HepG2 (cell line): ENCODE data around the gene TNFRSF6B. TPM values are rescaled to one million over a fixed set of nuclear protein-coding genes. Genes with fewer than 3 reads are reported as not detected.
A peak's percentile ranks its signal among the peaks of the same experiment; 100 is the strongest.

Experiments
- ELF3 ChIP-seq: IDR thresholded peaks from 2 replicates; pipeline ENCODE4 v1.6.1; 2016; ENCODE audit warnings: missing genetic modification reagents, missing compliant biosample characterization
- HDAC6 ChIP-seq: fragments of 200-600 bp; sonication (generic); IDR thresholded peaks from 2 replicates; pipeline ENCODE4 v1.7.0; 2017; ENCODE audit warnings: mild to moderate bottlenecking, antibody characterized with exemption, low read length, low read depth
- JARID2 ChIP-seq: sonication (generic); formaldehyde crosslinking; IDR thresholded peaks from 2 replicates; pipeline ENCODE4 v1.8.1; 2023; ENCODE audit warnings: missing genetic modification reagents, inconsistent platforms; ENCODE audit not compliant: insufficient replicate concordance
- KAT7 ChIP-seq: IDR thresholded peaks from 2 replicates; pipeline ENCODE4 v1.6.1; 2018; ENCODE audit warnings: borderline replicate concordance, missing compliant biosample characterization
- MZF1 ChIP-seq: sonication (generic); formaldehyde crosslinking; IDR thresholded peaks from 2 replicates; pipeline ENCODE4 v1.8.1; 2023; ENCODE audit warnings: mild to moderate bottlenecking, missing genetic modification reagents, borderline replicate concordance
- SNRNP70 ChIP-seq: fragments of 200-400 bp; formaldehyde crosslinking; IDR thresholded peaks from 2 replicates; pipeline ENCODE4 v1.6.1; 2017; ENCODE audit warnings: mild to moderate bottlenecking, low read depth, low read length, moderate library complexity
- SYNCRIP ChIP-seq: fragments of 200-400 bp; formaldehyde crosslinking; IDR thresholded peaks from 2 replicates; pipeline ENCODE4 v1.6.1; 2018; ENCODE audit warnings: mild to moderate bottlenecking, low read depth, low read length; ENCODE audit not compliant: insufficient read depth
- ZKSCAN5 ChIP-seq: sonication (generic); formaldehyde crosslinking; IDR thresholded peaks from 2 replicates; pipeline ENCODE4 v1.5.1; 2020; ENCODE audit warnings: mild to moderate bottlenecking, missing genetic modification reagents
- ZNF136 ChIP-seq: sonication (generic); formaldehyde crosslinking; IDR thresholded peaks from 2 replicates; pipeline ENCODE4 v1.8.1; 2022; ENCODE audit warnings: low read depth, mild to moderate bottlenecking, moderate library complexity, missing genetic modification reagents
- ZNF160 ChIP-seq: sonication (generic); formaldehyde crosslinking; IDR thresholded peaks from 2 replicates; pipeline ENCODE4 v1.8.0; 2022; ENCODE audit warnings: mild to moderate bottlenecking, inconsistent platforms, missing genetic modification reagents
- ZNF232 ChIP-seq: sonication (generic); formaldehyde crosslinking; IDR thresholded peaks from 2 replicates; pipeline ENCODE4 v1.4.0; 2020; ENCODE audit warnings: missing genetic modification reagents, borderline replicate concordance
- ZNF234 ChIP-seq: sonication (generic); formaldehyde crosslinking; conservative IDR thresholded peaks from 2 replicates; pipeline ENCODE4 v1.5.1; 2020; ENCODE audit warnings: mild to moderate bottlenecking, missing genetic modification reagents
- ZNF383 ChIP-seq: sonication (generic); formaldehyde crosslinking; IDR thresholded peaks from 2 replicates; pipeline ENCODE4 v1.4.0; 2020; ENCODE audit warnings: missing genetic modification reagents, mild to moderate bottlenecking, borderline replicate concordance
- ZNF839 ChIP-seq: sonication (generic); formaldehyde crosslinking; IDR thresholded peaks from 2 replicates; pipeline ENCODE4 v1.4.0; 2020; ENCODE audit warnings: missing genetic modification reagents, mild to moderate bottlenecking, borderline replicate concordance
- polyA plus RNA-seq, 8 experiments: library from polyadenylated mRNA; depleted of rRNA in 3 of 8; stranded (reverse) in 7 of 8; unstranded in 1 of 8; fragments of >200 nt; fragmentation: Illumina TruSeq in 4 of 8; extraction: Trizol in 4 of 8; gene quantifications; 2 replicates each; pipeline versions ENCODE4 v1.2.1 to v1.2.3, GENCODE V29; 2011 to 2016; ENCODE audit warnings: low read depth in 4 of 8, missing spikeins in 1 of 8, mixed read lengths in 1 of 8; ENCODE audit not compliant: insufficient read depth in 1 of 8
- total RNA-seq, 5 experiments: library from RNA; depleted of rRNA; stranded (reverse); fragments of >200 nt; fragmentation: Illumina TruSeq; extraction: Trizol; gene quantifications; 2 replicates each; pipeline ENCODE4 v1.2.3, GENCODE V29; 2016; ENCODE audit warnings: low read depth in 1 of 5
- TF ChIP-seq, protein P1 (sequence below): sonication (generic); formaldehyde crosslinking; IDR thresholded peaks from 2 replicates; pipeline ENCODE4 v1.5.0; 2020; ENCODE audit warnings: mild to moderate bottlenecking, missing genetic modification reagents
- TF ChIP-seq, protein P2 (sequence below): sonication (generic); formaldehyde crosslinking; IDR thresholded peaks from 2 replicates; pipeline ENCODE4 v1.5.0; 2020; ENCODE audit warnings: missing genetic modification reagents
- TF ChIP-seq, protein P3 (sequence below): fragments of 450-650 bp; IDR thresholded peaks from 2 replicates; pipeline ENCODE4 v1.6.1; 2017; ENCODE audit warnings: mild to moderate bottlenecking
- TF ChIP-seq, protein P4 (sequence below): sonication (generic); formaldehyde crosslinking; IDR thresholded peaks from 2 replicates; pipeline ENCODE4 v1.5.0; 2020; ENCODE audit warnings: mild to moderate bottlenecking, missing genetic modification reagents, moderate library complexity
- TF ChIP-seq, protein P5 (sequence below): sonication (generic); formaldehyde crosslinking; IDR thresholded peaks from 2 replicates; pipeline ENCODE4 v1.8.0; 2022; ENCODE audit warnings: mild to moderate bottlenecking, missing genetic modification reagents

TNFRSF6B gene
- total and polyA plus RNA-seq, 2 of the 13 experiments (the other 11 are each of a cell fraction or from before 2014, with no cell fraction given), result 0.24 TPM; not detected in 1

DNA sequence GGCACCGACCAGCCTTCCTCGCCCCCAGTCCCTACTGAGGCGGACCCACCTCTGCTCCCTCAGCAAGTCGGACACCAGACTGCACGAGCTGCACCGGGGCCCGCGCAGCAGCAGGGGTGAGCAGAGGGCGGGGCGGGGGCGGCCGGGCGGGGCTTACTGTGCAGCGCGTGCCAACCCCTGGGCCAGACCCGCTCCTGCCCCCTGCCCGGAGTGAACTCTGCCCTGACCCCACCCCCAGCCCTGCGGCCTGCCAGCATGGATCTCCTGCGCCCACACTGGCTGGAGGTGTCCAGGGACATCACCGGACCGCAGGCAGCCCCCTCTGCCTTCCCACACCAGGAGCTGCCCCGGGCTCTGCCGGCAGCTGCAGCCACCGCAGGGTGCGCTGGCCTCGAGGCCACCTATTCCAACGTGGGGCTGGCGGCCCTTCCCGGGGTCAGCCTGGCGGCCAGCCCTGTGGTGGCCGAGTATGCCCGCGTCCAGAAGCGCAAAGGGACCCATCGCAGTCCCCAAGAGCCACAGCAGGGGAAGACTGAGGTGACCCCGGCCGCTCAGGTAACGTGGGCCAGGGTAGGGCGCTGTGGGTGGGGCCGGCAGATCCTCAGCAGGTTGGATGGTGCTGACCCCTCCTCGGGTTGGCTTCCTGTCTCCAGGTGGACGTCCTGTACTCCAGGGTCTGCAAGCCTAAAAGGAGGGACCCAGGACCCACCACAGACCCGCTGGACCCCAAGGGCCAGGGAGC lies 41.7 kb downstream of the TNFRSF6B start (continued):
- TF ChIP-seq, protein P1, sequence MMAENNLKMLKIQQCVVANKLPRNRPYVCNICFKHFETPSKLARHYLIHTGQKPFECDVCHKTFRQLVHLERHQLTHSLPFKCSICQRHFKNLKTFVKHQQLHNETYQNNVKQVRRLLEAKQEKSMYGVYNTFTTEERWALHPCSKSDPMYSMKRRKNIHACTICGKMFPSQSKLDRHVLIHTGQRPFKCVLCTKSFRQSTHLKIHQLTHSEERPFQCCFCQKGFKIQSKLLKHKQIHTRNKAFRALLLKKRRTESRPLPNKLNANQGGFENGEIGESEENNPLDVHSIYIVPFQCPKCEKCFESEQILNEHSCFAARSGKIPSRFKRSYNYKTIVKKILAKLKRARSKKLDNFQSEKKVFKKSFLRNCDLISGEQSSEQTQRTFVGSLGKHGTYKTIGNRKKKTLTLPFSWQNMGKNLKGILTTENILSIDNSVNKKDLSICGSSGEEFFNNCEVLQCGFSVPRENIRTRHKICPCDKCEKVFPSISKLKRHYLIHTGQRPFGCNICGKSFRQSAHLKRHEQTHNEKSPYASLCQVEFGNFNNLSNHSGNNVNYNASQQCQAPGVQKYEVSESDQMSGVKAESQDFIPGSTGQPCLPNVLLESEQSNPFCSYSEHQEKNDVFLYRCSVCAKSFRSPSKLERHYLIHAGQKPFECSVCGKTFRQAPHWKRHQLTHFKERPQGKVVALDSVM, result no peak
- TF ChIP-seq ZKSCAN5, result peak; percentile 35; the same call in 1 of the 2 replicates
- TF ChIP-seq HDAC6, result no peak
- TF ChIP-seq JARID2 (CRISPR knock-in tag), result peak; percentile 75
- TF ChIP-seq ZNF839 (CRISPR knock-in tag), result 0 out of 2 replicates have a peak, but pooled peaks have one; percentile 33
- TF ChIP-seq, protein P2, sequence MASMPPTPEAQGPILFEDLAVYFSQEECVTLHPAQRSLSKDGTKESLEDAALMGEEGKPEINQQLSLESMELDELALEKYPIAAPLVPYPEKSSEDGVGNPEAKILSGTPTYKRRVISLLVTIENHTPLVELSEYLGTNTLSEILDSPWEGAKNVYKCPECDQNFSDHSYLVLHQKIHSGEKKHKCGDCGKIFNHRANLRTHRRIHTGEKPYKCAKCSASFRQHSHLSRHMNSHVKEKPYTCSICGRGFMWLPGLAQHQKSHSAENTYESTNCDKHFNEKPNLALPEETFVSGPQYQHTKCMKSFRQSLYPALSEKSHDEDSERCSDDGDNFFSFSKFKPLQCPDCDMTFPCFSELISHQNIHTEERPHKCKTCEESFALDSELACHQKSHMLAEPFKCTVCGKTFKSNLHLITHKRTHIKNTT (CRISPR knock-in tag), result 0 out of 2 replicates have a peak, but pooled peaks have one; percentile 91
- TF ChIP-seq, protein P3, sequence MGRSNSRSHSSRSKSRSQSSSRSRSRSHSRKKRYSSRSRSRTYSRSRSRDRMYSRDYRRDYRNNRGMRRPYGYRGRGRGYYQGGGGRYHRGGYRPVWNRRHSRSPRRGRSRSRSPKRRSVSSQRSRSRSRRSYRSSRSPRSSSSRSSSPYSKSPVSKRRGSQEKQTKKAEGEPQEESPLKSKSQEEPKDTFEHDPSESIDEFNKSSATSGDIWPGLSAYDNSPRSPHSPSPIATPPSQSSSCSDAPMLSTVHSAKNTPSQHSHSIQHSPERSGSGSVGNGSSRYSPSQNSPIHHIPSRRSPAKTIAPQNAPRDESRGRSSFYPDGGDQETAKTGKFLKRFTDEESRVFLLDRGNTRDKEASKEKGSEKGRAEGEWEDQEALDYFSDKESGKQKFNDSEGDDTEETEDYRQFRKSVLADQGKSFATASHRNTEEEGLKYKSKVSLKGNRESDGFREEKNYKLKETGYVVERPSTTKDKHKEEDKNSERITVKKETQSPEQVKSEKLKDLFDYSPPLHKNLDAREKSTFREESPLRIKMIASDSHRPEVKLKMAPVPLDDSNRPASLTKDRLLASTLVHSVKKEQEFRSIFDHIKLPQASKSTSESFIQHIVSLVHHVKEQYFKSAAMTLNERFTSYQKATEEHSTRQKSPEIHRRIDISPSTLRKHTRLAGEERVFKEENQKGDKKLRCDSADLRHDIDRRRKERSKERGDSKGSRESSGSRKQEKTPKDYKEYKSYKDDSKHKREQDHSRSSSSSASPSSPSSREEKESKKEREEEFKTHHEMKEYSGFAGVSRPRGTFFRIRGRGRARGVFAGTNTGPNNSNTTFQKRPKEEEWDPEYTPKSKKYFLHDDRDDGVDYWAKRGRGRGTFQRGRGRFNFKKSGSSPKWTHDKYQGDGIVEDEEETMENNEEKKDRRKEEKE, result no peak
- TF ChIP-seq ELF3 (CRISPR knock-in tag), result peak; percentile 71
- no peak; the same call in 1 of the 2 replicates for TF ChIP-seq KAT7 (CRISPR knock-in tag)
- TF ChIP-seq ZNF234, result no peak; the same call in 1 of the 2 replicates
- TF ChIP-seq ZNF136, result peak; percentile 45; the same call in 1 of the 2 replicates
- TF ChIP-seq MZF1 (CRISPR knock-in tag), result peak; percentile 96; the same call in 1 of the 2 replicates
- TF ChIP-seq, protein P4, sequence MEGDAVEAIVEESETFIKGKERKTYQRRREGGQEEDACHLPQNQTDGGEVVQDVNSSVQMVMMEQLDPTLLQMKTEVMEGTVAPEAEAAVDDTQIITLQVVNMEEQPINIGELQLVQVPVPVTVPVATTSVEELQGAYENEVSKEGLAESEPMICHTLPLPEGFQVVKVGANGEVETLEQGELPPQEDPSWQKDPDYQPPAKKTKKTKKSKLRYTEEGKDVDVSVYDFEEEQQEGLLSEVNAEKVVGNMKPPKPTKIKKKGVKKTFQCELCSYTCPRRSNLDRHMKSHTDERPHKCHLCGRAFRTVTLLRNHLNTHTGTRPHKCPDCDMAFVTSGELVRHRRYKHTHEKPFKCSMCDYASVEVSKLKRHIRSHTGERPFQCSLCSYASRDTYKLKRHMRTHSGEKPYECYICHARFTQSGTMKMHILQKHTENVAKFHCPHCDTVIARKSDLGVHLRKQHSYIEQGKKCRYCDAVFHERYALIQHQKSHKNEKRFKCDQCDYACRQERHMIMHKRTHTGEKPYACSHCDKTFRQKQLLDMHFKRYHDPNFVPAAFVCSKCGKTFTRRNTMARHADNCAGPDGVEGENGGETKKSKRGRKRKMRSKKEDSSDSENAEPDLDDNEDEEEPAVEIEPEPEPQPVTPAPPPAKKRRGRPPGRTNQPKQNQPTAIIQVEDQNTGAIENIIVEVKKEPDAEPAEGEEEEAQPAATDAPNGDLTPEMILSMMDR, result peak; percentile 66
- TF ChIP-seq ZNF160 (CRISPR knock-in tag), result peak; percentile 38
- no peak for TF ChIP-seq SYNCRIP
- TF ChIP-seq, protein P5, sequence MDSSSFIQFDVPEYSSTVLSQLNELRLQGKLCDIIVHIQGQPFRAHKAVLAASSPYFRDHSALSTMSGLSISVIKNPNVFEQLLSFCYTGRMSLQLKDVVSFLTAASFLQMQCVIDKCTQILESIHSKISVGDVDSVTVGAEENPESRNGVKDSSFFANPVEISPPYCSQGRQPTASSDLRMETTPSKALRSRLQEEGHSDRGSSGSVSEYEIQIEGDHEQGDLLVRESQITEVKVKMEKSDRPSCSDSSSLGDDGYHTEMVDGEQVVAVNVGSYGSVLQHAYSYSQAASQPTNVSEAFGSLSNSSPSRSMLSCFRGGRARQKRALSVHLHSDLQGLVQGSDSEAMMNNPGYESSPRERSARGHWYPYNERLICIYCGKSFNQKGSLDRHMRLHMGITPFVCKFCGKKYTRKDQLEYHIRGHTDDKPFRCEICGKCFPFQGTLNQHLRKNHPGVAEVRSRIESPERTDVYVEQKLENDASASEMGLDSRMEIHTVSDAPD (CRISPR knock-in tag), result peak; percentile 87
- 0 out of 2 replicates have a peak, but pooled peaks have one; percentile 68 for TF ChIP-seq ZNF383
- TF ChIP-seq ZNF232 (CRISPR knock-in tag), result peak; percentile 95; the same call in 1 of the 2 replicates
- TF ChIP-seq SNRNP70, result no peak
